GM20431 (cell line): ENCODE measurements around the gene PRAMEF15.
"Not testable (repeated sequence)": the region's sequence is repeated elsewhere in the genome, so short reads cannot be mapped to it uniquely, and the experiment has no call there.

Source experiments
- in situ Hi-C: fragments of 300-500 bp; cut with MseI, MboI; formaldehyde crosslinking; loops from one replicate; pipeline ENCODE4 v1.15.0; 2020; ENCODE audit warnings: low sequenced_read_pairs; ENCODE audit not compliant: unreplicated experiment

Gene PRAMEF15

GRCh38 chr1:13315281-13315680 lies at the start of gene PRAMEF15:
Gene PRAMEF15, plus strand, starts transcription at chr1:13315581. Its CDS starts 2,827 bp downstream, at chr1:13318408.
- in situ Hi-C loops, result not testable (repeated sequence)

DNA sequence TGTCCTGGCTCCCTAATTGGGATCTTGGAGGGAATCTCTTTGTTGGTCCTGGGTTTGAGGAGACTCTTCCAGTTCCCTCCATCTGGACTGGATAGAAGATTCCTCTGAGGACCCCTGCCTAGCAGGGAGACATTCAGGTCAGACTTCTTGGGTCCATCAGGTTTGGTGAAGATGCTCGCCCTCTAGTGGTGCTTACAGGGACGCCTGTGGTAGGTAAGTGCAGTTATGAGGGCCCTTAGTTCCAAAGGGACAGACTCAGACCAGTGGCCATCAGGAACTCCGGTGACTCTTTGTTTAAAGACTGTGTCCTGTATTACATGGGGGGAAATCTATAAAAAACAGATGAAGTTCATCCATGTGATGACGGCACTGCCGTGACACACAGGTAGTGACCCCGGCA lies 38.4 kb upstream of the PRAMEF15 start:
- in situ Hi-C loops, result not testable (repeated sequence)

- in situ Hi-C loops, result not testable (repeated sequence)
Observed at GRCh38 chr1:13279617-13280016, 35.8 kb upstream of the PRAMEF15 start.

GRCh38 chr1:13285037-13285436 lies 30.3 kb upstream of the PRAMEF15 start, which contains the start of gene PRAMEF8:
Gene PRAMEF8, minus strand, starts transcription at chr1:13285137. Its CDS starts 1,046 bp downstream, at chr1:13284091.
- in situ Hi-C loops, result not testable (repeated sequence)

DNA sequence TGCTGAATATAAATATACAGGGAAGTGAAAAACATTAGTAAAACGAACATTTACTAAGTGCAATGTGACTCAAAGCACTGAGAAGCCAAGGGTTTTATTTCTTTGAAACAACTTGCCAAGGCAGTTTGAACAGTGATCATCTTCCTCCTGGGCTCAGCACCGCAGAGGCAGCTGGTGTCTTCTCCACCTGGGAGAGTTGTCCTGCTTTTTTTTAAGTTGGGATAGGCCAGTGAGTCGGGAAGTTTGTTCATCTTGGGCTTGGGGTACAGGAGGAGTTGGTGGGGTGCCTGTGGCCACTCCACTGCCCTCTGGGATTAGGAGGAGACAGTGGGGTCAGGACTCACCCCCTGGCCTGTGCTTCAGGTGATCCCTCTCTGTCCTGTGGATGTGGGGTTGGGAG lies 26.4 kb upstream of the PRAMEF15 start:
- in situ Hi-C loops, result not testable (repeated sequence)

GRCh38 chr1:13297216-13297931 lies 18.0 kb upstream of the PRAMEF15 start:
- in situ Hi-C loops, result not testable (repeated sequence)

GRCh38 chr1:13298699-13299098 lies 16.7 kb upstream of the PRAMEF15 start:
- in situ Hi-C loops, result not testable (repeated sequence)

- in situ Hi-C loops, result not testable (repeated sequence)
Observed at GRCh38 chr1:13302197-13302596, 13.2 kb upstream of the PRAMEF15 start.

GRCh38 chr1:13303239-13303638 lies 12.1 kb upstream of the PRAMEF15 start, which contains the start of gene PRAMEF33:
Gene PRAMEF33, plus strand, starts transcription at chr1:13303539. Its CDS starts 2,416 bp downstream, at chr1:13305955.
- in situ Hi-C loops, result not testable (repeated sequence)

- in situ Hi-C loops, result not testable (repeated sequence)
Observed at GRCh38 chr1:13342496-13342895, 27.1 kb downstream of the PRAMEF15 start.

DNA sequence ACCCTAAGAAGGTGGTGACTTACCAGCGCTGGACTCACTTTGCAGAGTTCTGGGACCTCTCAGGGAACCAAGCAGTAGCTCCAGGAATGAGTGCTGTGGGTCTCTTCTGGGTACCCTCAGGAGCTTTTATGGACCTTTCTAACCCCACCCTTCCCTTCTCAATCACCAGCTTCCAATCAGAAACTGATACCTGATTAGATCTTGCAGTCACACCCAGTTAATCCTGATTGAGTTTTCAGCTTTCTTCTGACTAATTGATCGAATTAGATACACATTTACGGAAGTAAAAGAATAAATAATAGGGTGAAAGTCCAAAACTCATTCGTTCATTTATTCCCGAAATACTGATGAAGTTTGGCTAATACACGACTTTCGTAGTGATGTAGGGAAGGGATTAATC lies 31.7 kb downstream of the PRAMEF15 start, which contains the start of gene PRAMEF14:
Gene PRAMEF14, minus strand, starts transcription at position 101 of the 400 bp plus-strand sequence. CDS start 1,820 bp downstream, outside the sequence.
- in situ Hi-C loops, result not testable (repeated sequence)

- in situ Hi-C loops, result not testable (repeated sequence)
Observed at GRCh38 chr1:13353476-13353875, 38.1 kb downstream of the PRAMEF15 start.

DNA sequence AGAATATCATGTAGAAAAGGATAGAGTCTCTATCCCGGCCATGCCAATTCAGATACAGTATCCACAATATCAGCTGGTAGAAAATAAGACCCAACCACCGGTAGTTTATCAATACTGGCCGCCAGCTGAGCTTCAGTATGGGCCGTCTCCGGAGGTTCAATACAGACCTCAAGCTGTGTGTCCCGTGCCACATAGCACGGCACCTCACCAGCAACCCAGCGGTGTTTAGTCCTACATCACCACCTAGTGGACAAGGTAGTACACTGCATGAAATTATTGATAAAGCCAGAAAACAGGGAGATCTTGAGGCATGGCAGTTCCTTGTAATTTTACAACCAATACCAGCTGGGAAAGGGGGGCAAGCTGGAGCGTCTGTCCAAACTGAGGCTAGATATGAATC lies 39.1 kb downstream of the PRAMEF15 start:
- in situ Hi-C loops, result not testable (repeated sequence)

- in situ Hi-C loops, result not testable (repeated sequence)
Observed at GRCh38 chr1:13356774-13357173, 41.4 kb downstream of the PRAMEF15 start.

DNA sequence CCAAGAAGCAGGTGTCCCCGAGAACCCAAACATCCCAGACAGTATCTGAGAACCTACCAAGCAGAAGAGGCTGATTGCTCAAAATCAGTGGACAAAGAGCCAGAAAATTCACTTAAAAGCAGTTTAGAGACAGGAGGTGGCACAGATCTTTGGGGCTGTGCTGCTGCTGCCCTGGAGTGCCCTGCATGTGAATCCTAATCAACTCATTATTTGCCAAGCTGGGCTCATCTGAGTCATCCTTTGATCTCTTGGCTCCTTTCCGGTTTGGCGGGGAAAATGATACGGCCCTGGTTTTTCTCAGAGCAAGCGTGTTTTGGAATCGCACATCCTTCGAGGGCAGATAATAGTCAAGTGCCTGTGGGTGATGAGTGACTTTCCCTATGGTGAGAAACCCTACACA lies 47.0 kb downstream of the PRAMEF15 start:
- in situ Hi-C loops, result not testable (repeated sequence)

GRCh38 chr1:13364928-13365327 lies 49.5 kb downstream of the PRAMEF15 start:
- in situ Hi-C loops, result not testable (repeated sequence)

DNA sequence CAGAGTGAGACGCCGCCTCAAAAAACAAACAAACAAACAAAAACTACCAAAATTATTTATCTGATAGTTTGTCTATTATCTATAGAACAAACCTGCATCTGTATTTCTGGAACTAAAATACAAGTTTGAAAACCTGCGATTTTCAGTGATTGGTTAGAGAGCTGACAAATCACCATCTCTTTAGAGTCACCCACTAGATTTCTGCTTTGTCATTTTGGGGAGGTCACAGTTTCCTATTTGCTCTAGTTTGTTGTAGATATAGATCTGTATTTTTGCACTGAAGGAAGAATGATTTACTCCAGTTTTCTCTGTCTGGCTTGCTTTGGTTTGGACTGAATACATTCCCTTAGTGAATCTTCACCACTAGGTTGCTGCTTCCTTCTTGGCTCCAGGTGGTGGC lies 51.2 kb downstream of the PRAMEF15 start:
- in situ Hi-C loops, result not testable (repeated sequence)

GRCh38 chr1:13368544-13368943 lies 53.2 kb downstream of the PRAMEF15 start:
- in situ Hi-C loops, result not testable (repeated sequence)
